Measurements from ENCODE around the gene SMS.

The SMS gene

DNA sequence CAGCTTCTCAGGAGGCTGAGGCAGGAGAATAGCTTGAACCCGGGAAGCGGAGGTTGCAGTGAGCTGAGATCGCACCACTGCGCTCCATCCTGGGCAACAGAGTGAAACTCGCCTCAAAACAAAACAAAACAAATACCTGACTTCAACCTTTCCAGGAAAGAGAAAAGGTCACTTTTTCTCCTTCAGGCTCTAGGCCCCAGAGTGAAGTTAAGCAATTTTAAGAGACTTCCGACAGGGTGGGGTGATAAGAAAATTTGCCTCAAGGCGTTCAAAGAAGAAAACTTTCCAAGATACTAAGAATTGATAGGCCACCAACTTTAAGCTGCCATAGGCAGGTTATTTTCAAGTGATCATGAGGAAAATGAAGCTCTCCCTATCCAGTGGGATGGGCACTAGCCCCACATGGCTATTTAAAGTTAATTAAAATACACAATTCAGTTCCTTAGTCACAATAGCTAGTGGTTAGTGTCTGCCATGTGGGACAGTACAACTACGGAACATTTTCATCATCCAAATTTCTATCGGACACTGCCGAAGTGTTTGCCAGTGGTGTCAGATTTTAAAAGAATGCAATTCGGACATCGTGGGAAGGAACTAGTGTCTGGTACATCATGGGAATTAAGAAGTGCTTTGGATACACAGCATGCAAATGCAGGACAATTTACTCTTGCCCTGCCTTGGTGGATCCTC lies 33.0 kb downstream of the SMS start:
- no peak overlapping the region for H3K4me3 ChIP-seq (ENCODE audit: low read depth, low read length)
- TF ChIP-seq, protein P1, sequence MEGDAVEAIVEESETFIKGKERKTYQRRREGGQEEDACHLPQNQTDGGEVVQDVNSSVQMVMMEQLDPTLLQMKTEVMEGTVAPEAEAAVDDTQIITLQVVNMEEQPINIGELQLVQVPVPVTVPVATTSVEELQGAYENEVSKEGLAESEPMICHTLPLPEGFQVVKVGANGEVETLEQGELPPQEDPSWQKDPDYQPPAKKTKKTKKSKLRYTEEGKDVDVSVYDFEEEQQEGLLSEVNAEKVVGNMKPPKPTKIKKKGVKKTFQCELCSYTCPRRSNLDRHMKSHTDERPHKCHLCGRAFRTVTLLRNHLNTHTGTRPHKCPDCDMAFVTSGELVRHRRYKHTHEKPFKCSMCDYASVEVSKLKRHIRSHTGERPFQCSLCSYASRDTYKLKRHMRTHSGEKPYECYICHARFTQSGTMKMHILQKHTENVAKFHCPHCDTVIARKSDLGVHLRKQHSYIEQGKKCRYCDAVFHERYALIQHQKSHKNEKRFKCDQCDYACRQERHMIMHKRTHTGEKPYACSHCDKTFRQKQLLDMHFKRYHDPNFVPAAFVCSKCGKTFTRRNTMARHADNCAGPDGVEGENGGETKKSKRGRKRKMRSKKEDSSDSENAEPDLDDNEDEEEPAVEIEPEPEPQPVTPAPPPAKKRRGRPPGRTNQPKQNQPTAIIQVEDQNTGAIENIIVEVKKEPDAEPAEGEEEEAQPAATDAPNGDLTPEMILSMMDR (IDR thresholded peaks at IDR 0.05; ENCODE audit: low read depth, low read length, missing control alignments) = no peak
- DNase-seq (ENCODE audit: low read depth) = no peak

DNA sequence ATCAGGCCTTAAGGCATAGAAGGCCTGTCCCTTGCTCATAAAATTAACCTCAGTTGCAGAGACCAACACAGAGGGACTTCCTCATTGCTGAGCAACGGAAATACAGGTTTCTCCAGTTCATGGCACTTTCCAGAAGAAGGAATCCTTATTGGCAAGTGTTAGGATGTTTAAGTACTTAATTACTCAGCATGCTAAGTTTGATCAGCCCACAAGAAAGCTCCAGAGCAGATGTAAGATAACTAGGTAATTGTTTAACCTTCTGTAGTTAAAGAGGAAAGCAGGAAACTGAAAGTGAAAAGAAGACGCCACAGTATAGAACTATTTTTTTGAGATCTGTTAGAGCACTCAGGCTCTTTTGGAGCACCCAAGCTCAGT lies 33.5 kb downstream of the SMS start:
- TF ChIP-seq, protein P1 (IDR thresholded peaks at IDR 0.05; ENCODE audit: low read depth, low read length, missing control alignments) = no peak
- DNase-seq (ENCODE audit: low read depth) = no peak
- no peak overlapping the region for H3K4me3 ChIP-seq (ENCODE audit: low read depth, low read length)

DNA sequence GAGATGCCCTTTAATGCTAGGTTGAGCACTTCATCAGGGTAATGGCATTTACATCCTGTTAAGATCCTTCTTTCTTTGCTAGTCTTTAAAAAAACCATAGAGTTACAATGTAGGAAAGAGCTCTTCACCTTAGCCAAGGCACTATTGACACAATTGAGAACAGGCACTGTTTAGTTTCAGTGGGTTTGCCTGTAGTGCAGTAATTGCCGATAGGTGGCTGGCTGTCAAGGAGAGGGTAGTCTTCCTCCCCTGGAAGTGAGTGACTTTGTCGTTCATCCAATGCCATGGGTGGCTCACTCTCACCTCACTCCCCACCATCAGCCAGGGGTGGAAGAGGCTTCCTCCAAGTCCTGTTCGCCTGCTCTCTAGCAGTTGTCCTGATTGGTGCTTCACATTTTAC lies 34.7 kb downstream of the SMS start:
- TF ChIP-seq, protein P1 (IDR thresholded peaks at IDR 0.05; ENCODE audit: low read depth, low read length, missing control alignments) = no peak
- no peak for DNase-seq (ENCODE audit: low read depth)
- H3K4me3 ChIP-seq (ENCODE audit: low read depth, low read length) = no peak overlapping the region

DNA sequence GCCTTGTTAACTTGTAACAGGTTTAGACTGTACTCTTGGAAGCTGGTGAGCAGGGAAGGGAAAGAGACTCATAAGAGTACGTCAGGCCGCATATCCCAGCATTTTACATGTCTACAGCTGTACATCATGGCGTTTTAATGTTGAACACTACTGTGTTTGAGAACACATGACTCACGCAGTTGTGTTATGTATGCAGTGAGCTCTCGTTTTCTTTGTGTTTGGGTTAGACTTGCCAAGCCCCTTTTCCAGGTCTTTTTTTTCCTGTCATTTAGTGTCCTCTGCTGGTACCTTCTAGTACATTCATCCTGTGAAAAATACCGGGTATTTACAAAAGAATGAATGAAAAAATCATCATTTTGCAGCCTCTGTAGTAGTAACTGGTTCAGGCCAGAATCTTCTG lies 35.3 kb downstream of the SMS start:
- H3K4me3 ChIP-seq (ENCODE audit: low read depth, low read length) = no peak overlapping the region
- DNase-seq (ENCODE audit: low read depth) = no peak
- TF ChIP-seq, protein P1 (IDR thresholded peaks at IDR 0.05; ENCODE audit: low read depth, low read length, missing control alignments) = no peak

DNA sequence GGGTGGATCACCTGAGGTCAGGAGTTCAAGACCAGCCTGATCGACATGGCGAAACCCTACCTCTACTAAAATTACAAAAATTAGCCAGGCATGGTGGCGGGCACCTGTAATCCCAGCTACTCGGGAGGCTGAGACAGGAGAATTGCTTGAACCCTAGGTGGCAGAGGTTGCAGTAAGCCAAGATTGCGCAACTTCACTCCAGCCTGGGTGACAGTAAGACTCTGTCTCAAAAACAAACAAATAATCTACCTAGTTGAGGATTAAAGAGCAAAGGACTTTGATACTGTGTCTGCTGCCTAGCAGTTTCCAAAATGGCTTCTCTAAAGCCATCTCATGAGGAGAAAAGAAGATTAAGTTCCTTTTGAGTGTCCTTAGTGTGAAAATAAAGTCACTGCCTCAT lies 37.8 kb downstream of the SMS start:
- TF ChIP-seq, protein P1 (IDR thresholded peaks at IDR 0.05; ENCODE audit: low read depth, low read length, missing control alignments) = no peak
- DNase-seq (ENCODE audit: low read depth) = no peak

DNA sequence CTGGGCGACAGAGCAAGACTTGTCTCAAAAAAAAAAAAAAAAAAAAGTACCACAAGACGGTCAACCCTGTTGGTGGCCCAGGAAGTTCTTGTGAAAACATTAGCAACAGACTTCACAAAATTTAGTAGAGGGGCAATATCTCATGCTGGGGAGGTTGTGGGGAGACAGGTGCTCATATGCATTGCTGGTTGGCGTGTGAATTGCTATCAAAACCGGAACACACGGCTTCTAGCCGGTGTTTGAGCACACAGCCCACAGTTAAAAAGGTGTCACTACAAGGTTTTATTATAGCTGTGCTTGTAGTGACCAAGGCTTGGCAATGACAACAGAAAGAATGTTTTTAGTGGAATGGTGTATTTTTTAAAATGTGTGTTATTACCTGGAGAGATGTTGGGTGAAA lies 41.8 kb downstream of the SMS start:
- no peak for DNase-seq (ENCODE audit: low read depth)
- TF ChIP-seq, protein P1 (IDR thresholded peaks at IDR 0.05; ENCODE audit: low read depth, low read length, missing control alignments) = no peak
- H3K4me3 ChIP-seq (ENCODE audit: low read depth, low read length) = no peak overlapping the region

More for the DNA sequence above, 37.8 kb downstream of the SMS start:
- H3K4me3 ChIP-seq (ENCODE audit: low read depth, low read length) = no peak overlapping the region

DNA sequence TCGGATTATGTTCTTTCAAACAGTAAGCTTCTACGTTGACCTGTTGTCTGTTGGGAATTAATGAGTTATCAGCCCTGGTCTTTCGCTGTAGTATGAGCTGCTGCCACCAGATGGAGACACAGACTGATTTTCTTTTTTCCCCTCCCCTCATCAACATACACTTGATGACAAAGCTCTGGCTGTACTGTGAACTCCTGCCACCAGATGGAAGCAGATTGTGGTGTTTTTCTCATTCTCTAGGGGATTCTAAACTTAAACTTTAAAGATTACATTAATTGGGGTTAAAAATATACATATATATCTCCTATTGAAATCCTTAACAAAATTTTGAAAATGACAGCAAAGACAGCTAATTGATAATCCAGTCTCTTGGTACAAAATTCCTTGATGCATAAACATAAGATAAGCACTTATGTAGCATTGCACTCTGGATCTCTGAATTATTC lies 44.8 kb downstream of the SMS start:
- TF ChIP-seq, protein P1 (IDR thresholded peaks at IDR 0.05; ENCODE audit: low read depth, low read length, missing control alignments) = peak; percentile 69
- DNase-seq (ENCODE audit: low read depth) = peak; percentile 36
- no peak overlapping the region for H3K4me3 ChIP-seq (ENCODE audit: low read depth, low read length)
